GM12878 (cell line): ENCODE results near the gene HSD11B1. TPM values are rescaled to one million over a fixed set of nuclear protein-coding genes. Genes with fewer than 3 reads are reported as not detected.

ENCODE experiments used
- BMI1 ChIP-seq: fragments of 450-650 bp; IDR thresholded peaks from 2 replicates; pipeline ENCODE4 v1.6.1; 2016; ENCODE audit warnings: mild to moderate bottlenecking, moderate library complexity, borderline replicate concordance
- CBX3 ChIP-seq: fragments of 200-600 bp; sonication (generic); IDR thresholded peaks from 2 replicates; pipeline ENCODE4 v1.6.1; 2016; ENCODE audit warnings: low read depth, borderline replicate concordance
- CREB1 ChIP-seq: IDR thresholded peaks from 2 replicates; pipeline ENCODE4 v1.6.1; 2012; ENCODE audit warnings: low read depth, mild to moderate bottlenecking, inconsistent platforms
- CTCF ChIP-seq, 3 experiments: IDR thresholded peaks in 2 of 3; conservative IDR thresholded peaks in 1 of 3; 2 replicates each; pipeline ENCODE4 v1.5.1; 2011; ENCODE audit warnings: low read depth in 3 of 3, low read length in 3 of 3, mild to moderate bottlenecking in 3 of 3, control low read depth in 2 of 3, moderate library complexity in 2 of 3, inconsistent platforms in 1 of 3, mixed read lengths in 1 of 3; ENCODE audit not compliant: control insufficient read depth in 2 of 3, insufficient read depth in 1 of 3; ENCODE audit errors: extremely low read depth in 1 of 3
- E4F1 ChIP-seq: fragments of 450-650 bp; IDR thresholded peaks from 2 replicates; pipeline ENCODE4 v1.6.1; 2018; ENCODE audit warnings: borderline replicate concordance, mild to moderate bottlenecking; ENCODE audit not compliant: partially characterized antibody
- EGR1 ChIP-seq, 2 experiments: IDR thresholded peaks; 1 replicate in 1 of 2; 2 replicates in 1 of 2; pipeline ENCODE4 v1.6.1; 2011 to 2012; ENCODE audit warnings: low read depth in 2 of 2, low read length in 2 of 2, borderline replicate concordance in 1 of 2, mild to moderate bottlenecking in 1 of 2, moderate library complexity in 1 of 2
- RAD21 ChIP-seq: IDR thresholded peaks from 2 replicates; pipeline ENCODE4 v1.6.1; 2011; ENCODE audit warnings: mild to moderate bottlenecking, low read depth, low read length, moderate library complexity; ENCODE audit not compliant: insufficient read depth
- RB1 ChIP-seq: fragments of 450-650 bp; formaldehyde crosslinking; IDR thresholded peaks from 2 replicates; pipeline ENCODE4 v1.6.1; 2017; ENCODE audit warnings: mild to moderate bottlenecking, borderline replicate concordance
- RELB ChIP-seq: fragments of 450-650 bp; IDR thresholded peaks from 2 replicates; pipeline ENCODE4 v1.6.1; 2017; ENCODE audit warnings: low read depth, mild to moderate bottlenecking, moderate library complexity
- SIX5 ChIP-seq: IDR thresholded peaks from 2 replicates; pipeline ENCODE4 v1.6.1; 2011; ENCODE audit warnings: mild to moderate bottlenecking, low read depth, low read length, moderate library complexity; ENCODE audit not compliant: severe bottlenecking
- SMAD5 ChIP-seq: IDR thresholded peaks from 2 replicates; pipeline ENCODE4 v1.6.1; 2016; ENCODE audit warnings: antibody characterized with exemption, low read depth
- SMARCA5 ChIP-seq: fragments of 450-650 bp; IDR thresholded peaks from 2 replicates; pipeline ENCODE4 v1.6.1; 2017; ENCODE audit warnings: mild to moderate bottlenecking
- TCF12 ChIP-seq: IDR thresholded peaks from 2 replicates; pipeline ENCODE4 v1.6.1; 2011; ENCODE audit warnings: low read depth, mild to moderate bottlenecking, low read length
- TCF7 ChIP-seq: IDR thresholded peaks from 2 replicates; pipeline ENCODE4 v1.6.1; 2014; ENCODE audit warnings: antibody characterized with exemption, borderline replicate concordance
- ZNF592 ChIP-seq: fragments of 450-650 bp; IDR thresholded peaks from 2 replicates; pipeline ENCODE4 v1.6.1; 2017; ENCODE audit warnings: mild to moderate bottlenecking, moderate library complexity
- polyA plus RNA-seq, 11 experiments: library from polyadenylated mRNA; depleted of rRNA in 4 of 11; unstranded in 6 of 11; stranded (reverse) in 5 of 11; fragments of >200 nt; fragmentation: Nextera tagmentation in 4 of 11; fragmentation: Illumina TruSeq in 1 of 11; extraction: Ambion mirVana in 4 of 11; extraction: Trizol in 1 of 11; gene quantifications; 1 replicate in 1 of 11; 2 replicates in 10 of 11; pipeline versions ENCODE4 v1.2.1 to v1.2.3, GENCODE V29; 2011 to 2016; ENCODE audit warnings: inconsistent platforms in 2 of 11, missing spikeins in 2 of 11, low read depth in 1 of 11
- total RNA-seq, 4 experiments: library from RNA; depleted of rRNA in 3 of 4; stranded (reverse); fragments of >200 nt in 3 of 4; fragmentation: Illumina TruSeq in 1 of 4; extraction: Trizol in 1 of 4; gene quantifications; 2 replicates each; pipeline versions ENCODE4 v1.2.1 to v1.2.3, GENCODE V29; 2013 to 2021

Gene HSD11B1
- total and polyA plus RNA-seq, 10 of the 15 experiments (the other 5 are each of a cell fraction or from before 2014, with no cell fraction given): 0.04 to 0.27 (median 0.15) TPM; not detected in 7

GRCh38 chr1:209747580-209748262, 43.1 kb downstream of the HSD11B1 start (continued):
- TF ChIP-seq EGR1 (IDR thresholded peaks at IDR 0.05; ENCODE audit: borderline replicate concordance in 1 of 2, low read depth in 2 of 2, low read length in 2 of 2): 0 out of 3 replicates have a peak, but pooled peaks of 1 of the 2 experiments have one; percentile 26
- TF ChIP-seq CREB1: peak; percentile 59; the same call in 1 of the 2 replicates
- TF ChIP-seq RB1: peak; percentile 93; the same call in 1 of the 2 replicates
- TF ChIP-seq SIX5: no peak
- TF ChIP-seq SMARCA5: 0 out of 2 replicates have a peak, but pooled peaks have one; percentile 80
- TF ChIP-seq RAD21: peak; percentile 67
- no peak for TF ChIP-seq E4F1
- TF ChIP-seq TCF12: 0 out of 2 replicates have a peak, but pooled peaks have one; percentile 33
- TF ChIP-seq ZNF592: peak; percentile 50; the same call in 1 of the 2 replicates
- peak; percentile 59 to 96 (median 78); a peak in 5 of 6 replicates for TF ChIP-seq CTCF (IDR thresholded peaks at IDR 0.05 in 2 of 3, conservative IDR thresholded peaks at IDR 0.05 in 1 of 3; ENCODE audit: control insufficient read depth in 2 of 3, extremely low read depth in 1 of 3, insufficient read depth in 1 of 3, low read depth in 3 of 3, low read length in 3 of 3)
- TF ChIP-seq BMI1: no peak
- TF ChIP-seq CBX3: no peak
- no peak for TF ChIP-seq RELB
- TF ChIP-seq TCF7: no peak
- TF ChIP-seq SMAD5: no peak
